ENCODE data around the gene CDCA8.
"Not testable (repeated sequence)": the region's sequence is repeated elsewhere in the genome, so short reads cannot be mapped to it uniquely, and the experiment has no call there.

CDCA8 gene

GRCh38 chr1:37676281-37677142 is 15.8 kb upstream of the CDCA8 start:
- DNase-seq: no peak

GRCh38 chr1:37677143-37677439 is 15.2 kb upstream of the CDCA8 start:
- DNase-seq: no peak

- no peak for DNase-seq
Observed at GRCh38 chr1:37677808-37678207, 14.5 kb upstream of the CDCA8 start.

- no peak for DNase-seq
Observed at GRCh38 chr1:37680933-37681332, 11.4 kb upstream of the CDCA8 start.

- peak; percentile 81 for DNase-seq
Observed at GRCh38 chr1:37682334-37682987, 9.9 kb upstream of the CDCA8 start.

GRCh38 chr1:37684182-37684581 is 8.1 kb upstream of the CDCA8 start:
- DNase-seq: not testable (repeated sequence)

- DNase-seq: no peak
Observed at GRCh38 chr1:37685722-37686121, 6.6 kb upstream of the CDCA8 start.

- not testable (repeated sequence) for DNase-seq
Observed at GRCh38 chr1:37687764-37688163, 4.6 kb upstream of the CDCA8 start.

- no peak for DNase-seq
Observed at GRCh38 chr1:37688926-37689325, 3.4 kb upstream of the CDCA8 start.

GRCh38 chr1:37691497-37692077 is 729 bp upstream of the CDCA8 start:
- peak; percentile 15 for DNase-seq

GRCh38 chr1:37692834-37693175 is 489 bp downstream of the CDCA8 start:
- no peak for DNase-seq

GRCh38 chr1:37697090-37697489 is 4.8 kb downstream of the CDCA8 start:
- DNase-seq: no peak

- no peak for DNase-seq
Observed at GRCh38 chr1:37697737-37698136, 5.4 kb downstream of the CDCA8 start.

GRCh38 chr1:37699147-37699546 is 6.8 kb downstream of the CDCA8 start:
- peak; percentile 10 for DNase-seq

GRCh38 chr1:37701051-37701450 is 8.7 kb downstream of the CDCA8 start:
- DNase-seq: no peak

- DNase-seq: no peak
Observed at GRCh38 chr1:37703061-37703460, 10.7 kb downstream of the CDCA8 start.

GRCh38 chr1:37704966-37705365 is 12.7 kb downstream of the CDCA8 start:
- DNase-seq: no peak

- DNase-seq: no peak
Observed at GRCh38 chr1:37705399-37705798, 13.1 kb downstream of the CDCA8 start.

- DNase-seq: no peak
Observed at GRCh38 chr1:37708471-37708870, 16.2 kb downstream of the CDCA8 start.

GRCh38 chr1:37714226-37714625 is 21.9 kb downstream of the CDCA8 start:
- DNase-seq: no peak

GRCh38 chr1:37714689-37715088 is 22.4 kb downstream of the CDCA8 start:
- no peak for DNase-seq

GRCh38 chr1:37716321-37716720 is 24.0 kb downstream of the CDCA8 start:
- no peak for DNase-seq

GRCh38 chr1:37717631-37718030 is 25.3 kb downstream of the CDCA8 start:
- DNase-seq: no peak

GRCh38 chr1:37718181-37718900 is 26.0 kb downstream of the CDCA8 start:
- DNase-seq: no peak
